EL (cell line): Measurements from ENCODE around the gene LRRC4C.

Experiments
- DNase-seq: peaks from one replicate; pipeline ENCODE4 v3.0.0-alpha.2; 2016

The LRRC4C gene

GRCh38 chr11:41245704-41246398 is 213.6 kb downstream of the LRRC4C start:
- no peak for DNase-seq

GRCh38 chr11:41245184-41245583 is 214.3 kb downstream of the LRRC4C start:
- no peak for DNase-seq

GRCh38 chr11:41237382-41237781 is 222.1 kb downstream of the LRRC4C start:
- DNase-seq = no peak

- no peak for DNase-seq
Observed at GRCh38 chr11:41235668-41236067, 223.8 kb downstream of the LRRC4C start.

GRCh38 chr11:41225856-41226633 is 233.4 kb downstream of the LRRC4C start:
- DNase-seq = no peak

GRCh38 chr11:41222236-41222635 is 237.2 kb downstream of the LRRC4C start:
- DNase-seq = no peak

GRCh38 chr11:41206388-41206787 is 253.1 kb downstream of the LRRC4C start:
- no peak for DNase-seq

- DNase-seq = peak; percentile 1
Observed at GRCh38 chr11:41201156-41201555, 258.3 kb downstream of the LRRC4C start.

GRCh38 chr11:41190437-41191082 is 268.9 kb downstream of the LRRC4C start:
- no peak for DNase-seq

GRCh38 chr11:41189701-41190436 is 269.6 kb downstream of the LRRC4C start:
- DNase-seq = no peak

- no peak for DNase-seq
Observed at GRCh38 chr11:41177791-41178190, 281.7 kb downstream of the LRRC4C start.

GRCh38 chr11:41175304-41175972 is 284.0 kb downstream of the LRRC4C start:
- DNase-seq = no peak

- no peak for DNase-seq
Observed at GRCh38 chr11:41146326-41146725, 313.1 kb downstream of the LRRC4C start.

- no peak for DNase-seq
Observed at GRCh38 chr11:41145420-41145819, 314.0 kb downstream of the LRRC4C start.

- DNase-seq = no peak
Observed at GRCh38 chr11:41134971-41135370, 324.5 kb downstream of the LRRC4C start.

- DNase-seq = no peak
Observed at GRCh38 chr11:41133023-41133422, 326.4 kb downstream of the LRRC4C start.

GRCh38 chr11:41121600-41121999 is 337.9 kb downstream of the LRRC4C start:
- DNase-seq = no peak

GRCh38 chr11:41119484-41119883 is 340.0 kb downstream of the LRRC4C start:
- no peak for DNase-seq

GRCh38 chr11:41118521-41118920 is 340.9 kb downstream of the LRRC4C start:
- DNase-seq = no peak

GRCh38 chr11:41116970-41117369 is 342.5 kb downstream of the LRRC4C start:
- no peak for DNase-seq

- DNase-seq = no peak
Observed at GRCh38 chr11:41115066-41115465, 344.4 kb downstream of the LRRC4C start.

- DNase-seq = no peak
Observed at GRCh38 chr11:41113160-41113559, 346.3 kb downstream of the LRRC4C start.

- DNase-seq = no peak
Observed at GRCh38 chr11:41110527-41110926, 348.9 kb downstream of the LRRC4C start.
